OCI-LY7 (cell line): Measurements from ENCODE around the gene LDLRAD4. TPM values are rescaled to one million over a fixed set of nuclear protein-coding genes. Genes with fewer than 3 reads are reported as not detected.

ENCODE experiments used
- BruUV-seq: library from RNA; stranded (reverse); fragments of 400-500 nt; replicated peaks from 2 replicates; lab custom pipeline; 2021; lab: Mats Ljungman, UMichigan
- CTCF ChIA-PET: fragments of 300-600 bp; sonication (Branson Sonifier 250); formaldehyde crosslinking; loops from one replicate; lab custom pipeline; 2022; ENCODE audit warnings: antibody characterized with exemption; ENCODE audit not compliant: unreplicated experiment; lab: Charles Lee
- POLR2A ChIA-PET: fragments of 300-600 bp; sonication (Branson Sonifier 250); formaldehyde crosslinking; loops from one replicate; lab custom pipeline; 2022; ENCODE audit warnings: antibody characterized with exemption; lab: Charles Lee
- DNase-seq: peaks from one replicate; pipeline ENCODE4 v3.0.0-alpha.2; 2015; ENCODE audit warnings: low spot score
- H2AFZ ChIP-seq: fragments of 200-600 bp; sonication (generic), shearing (Covaris generic); 2 replicates; pipeline ENCODE4 v1.6.1; 2014; ENCODE audit warnings: mild to moderate bottlenecking, antibody characterized with exemption, low read length, moderate library complexity
- H3K27ac ChIP-seq: fragments of 200-600 bp; sonication (generic); 2 replicates; pipeline ENCODE4 v1.5.1; 2014; ENCODE audit warnings: mixed run types, low read depth, mild to moderate bottlenecking, moderate library complexity, low read length, inconsistent platforms; ENCODE audit not compliant: poor library complexity, severe bottlenecking
- H3K36me3 ChIP-seq: fragments of 200-600 bp; sonication (generic); 2 replicates; pipeline ENCODE4 v1.6.1; 2014; ENCODE audit warnings: mild to moderate bottlenecking, antibody characterized with exemption, low read length, moderate library complexity, mixed read lengths; ENCODE audit not compliant: insufficient read depth
- H3K4me1 ChIP-seq: fragments of 200-600 bp; sonication (generic); 2 replicates; pipeline ENCODE4 v1.5.1; 2014; ENCODE audit warnings: mild to moderate bottlenecking, low read length; ENCODE audit not compliant: insufficient read depth, poor library complexity, severe bottlenecking
- H3K4me2 ChIP-seq: fragments of 200-600 bp; sonication (generic); 2 replicates; pipeline ENCODE4 v1.6.1; 2014; ENCODE audit warnings: mild to moderate bottlenecking, low read length
- H3K4me3 ChIP-seq: fragments of 200-600 bp; sonication (generic); 2 replicates; pipeline ENCODE4 v1.5.1; 2014; ENCODE audit warnings: mild to moderate bottlenecking, low read depth, low read length; ENCODE audit not compliant: poor library complexity, severe bottlenecking
- H3K79me2 ChIP-seq: fragments of 200-600 bp; sonication (generic); 2 replicates; pipeline ENCODE4 v1.6.1; 2016; ENCODE audit warnings: low read depth, mild to moderate bottlenecking, low read length, moderate library complexity, mixed read lengths; ENCODE audit not compliant: insufficient read depth
- H3K9me2 ChIP-seq: fragments of 200-600 bp; sonication (generic); 2 replicates; pipeline ENCODE4 v1.6.1; 2016; ENCODE audit warnings: mild to moderate bottlenecking, low read length, mixed read lengths; ENCODE audit not compliant: insufficient read depth
- H3K9me3 ChIP-seq: fragments of 200-600 bp; sonication (generic); 2 replicates; pipeline ENCODE4 v1.6.1; 2014; ENCODE audit warnings: mild to moderate bottlenecking, mixed run types, low read length, mixed read lengths
- H4K20me1 ChIP-seq: fragments of 200-600 bp; sonication (generic); 2 replicates; pipeline ENCODE4 v1.6.1; 2014; ENCODE audit warnings: mild to moderate bottlenecking, antibody characterized with exemption, low read length, moderate library complexity, mixed read lengths; ENCODE audit not compliant: insufficient read depth
- EZH2phosphoT487 ChIP-seq: fragments of 200-600 bp; sonication (generic); IDR thresholded peaks from 2 replicates; pipeline ENCODE4 v1.6.1; 2018; ENCODE audit warnings: low read depth, borderline replicate concordance, mild to moderate bottlenecking, mixed run types, antibody characterized with exemption, low read length, moderate library complexity, mixed read lengths
- intact Hi-C: fragments of 100-400 bp; cut with micrococcal nuclease; formaldehyde crosslinking; loops from one replicate; pipeline ENCODE4 v1.10.0; 2022; ENCODE audit not compliant: unreplicated experiment
- total RNA-seq, 2 experiments: library from RNA; depleted of rRNA in 1 of 2; stranded (reverse); fragments of >200 nt in 1 of 2; shearing (Covaris generic) in 1 of 2; gene quantifications; 2 replicates each; pipeline ENCODE4 v1.2.3, GENCODE V29; 2014 to 2022
- TF ChIP-seq, protein P1 (sequence below): fragments of 200-600 bp; sonication (generic); conservative IDR thresholded peaks from 2 replicates; pipeline ENCODE4 v1.5.1; 2014; ENCODE audit warnings: mild to moderate bottlenecking, antibody characterized with exemption, low read length, moderate library complexity, mixed read lengths

LDLRAD4 gene
- total RNA-seq, 2 experiments from 2014 or later = 26.2 to 43.8 TPM

DNA sequence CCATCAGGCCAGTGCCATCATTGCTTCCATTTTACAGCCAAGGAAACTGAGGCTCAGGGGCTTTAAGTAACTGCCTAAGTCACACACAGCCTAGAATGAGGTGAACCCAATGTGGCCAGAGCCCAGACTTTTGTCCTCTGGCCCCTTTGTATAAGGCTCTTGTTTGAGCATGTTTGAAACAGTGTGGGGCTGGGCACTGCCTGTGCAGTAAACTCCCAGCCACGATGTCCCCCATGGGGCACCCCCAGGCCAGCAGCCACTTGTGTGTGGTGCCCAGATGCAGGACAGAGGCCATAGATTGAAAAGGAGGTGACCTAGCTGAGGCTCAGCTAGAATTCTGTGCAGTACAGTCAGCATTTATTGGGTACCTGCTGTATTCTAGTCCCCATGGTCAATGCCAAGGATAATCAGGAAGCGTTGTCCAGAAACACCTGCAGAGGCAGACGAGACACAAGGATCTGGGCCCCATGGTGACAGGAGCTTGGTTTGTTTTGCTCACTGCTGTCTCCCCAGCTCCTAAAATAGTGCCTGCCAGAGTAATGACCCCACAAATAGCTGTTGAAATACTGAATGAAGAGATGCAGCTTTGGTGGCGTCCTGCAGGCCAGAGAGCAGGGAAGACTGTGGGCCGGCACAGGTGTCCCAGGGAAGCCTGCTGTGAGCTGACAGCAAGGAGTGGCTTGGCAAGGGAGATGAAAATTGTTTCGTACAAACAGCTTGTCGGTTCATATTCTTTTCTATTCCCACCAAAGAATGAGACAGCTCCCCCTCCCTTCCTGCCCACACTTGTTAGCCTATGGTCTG is 160.7 kb downstream of the LDLRAD4 start:
- H3K36me3 ChIP-seq = no peaks in the 10 kb centered on the region
- no peaks in the 10 kb centered on the region for H3K79me2 ChIP-seq
- TF ChIP-seq EZH2phosphoT487 = no peak
- TF ChIP-seq, protein P1, sequence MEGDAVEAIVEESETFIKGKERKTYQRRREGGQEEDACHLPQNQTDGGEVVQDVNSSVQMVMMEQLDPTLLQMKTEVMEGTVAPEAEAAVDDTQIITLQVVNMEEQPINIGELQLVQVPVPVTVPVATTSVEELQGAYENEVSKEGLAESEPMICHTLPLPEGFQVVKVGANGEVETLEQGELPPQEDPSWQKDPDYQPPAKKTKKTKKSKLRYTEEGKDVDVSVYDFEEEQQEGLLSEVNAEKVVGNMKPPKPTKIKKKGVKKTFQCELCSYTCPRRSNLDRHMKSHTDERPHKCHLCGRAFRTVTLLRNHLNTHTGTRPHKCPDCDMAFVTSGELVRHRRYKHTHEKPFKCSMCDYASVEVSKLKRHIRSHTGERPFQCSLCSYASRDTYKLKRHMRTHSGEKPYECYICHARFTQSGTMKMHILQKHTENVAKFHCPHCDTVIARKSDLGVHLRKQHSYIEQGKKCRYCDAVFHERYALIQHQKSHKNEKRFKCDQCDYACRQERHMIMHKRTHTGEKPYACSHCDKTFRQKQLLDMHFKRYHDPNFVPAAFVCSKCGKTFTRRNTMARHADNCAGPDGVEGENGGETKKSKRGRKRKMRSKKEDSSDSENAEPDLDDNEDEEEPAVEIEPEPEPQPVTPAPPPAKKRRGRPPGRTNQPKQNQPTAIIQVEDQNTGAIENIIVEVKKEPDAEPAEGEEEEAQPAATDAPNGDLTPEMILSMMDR = no peak
- H3K9me2 ChIP-seq = no peaks in the 10 kb centered on the region
- H3K9me3 ChIP-seq = no peaks in the 10 kb centered on the region
- H3K4me3 ChIP-seq = no peak overlapping the region
- H4K20me1 ChIP-seq = no peaks in the 10 kb centered on the region
- H3K4me2 ChIP-seq = no peak overlapping the region
- no peak for DNase-seq
- no TSS peak for BruUV-seq
- H3K4me1 ChIP-seq = peaks cover 6% of the 10 kb centered on the region
- POLR2A ChIA-PET = interaction anchor here (0.6 to 1.3 kb wide), 4 partner anchors 10 to 398 kb away, joined by 3 to 4 read pairs (median 3); no protein-coding TSS in a partner anchor
- intact Hi-C loops = no loop called here
- CTCF ChIA-PET = no interaction called here
- H2AFZ ChIP-seq = no peak overlapping the region
- H3K27ac ChIP-seq = no peak overlapping the region

DNA sequence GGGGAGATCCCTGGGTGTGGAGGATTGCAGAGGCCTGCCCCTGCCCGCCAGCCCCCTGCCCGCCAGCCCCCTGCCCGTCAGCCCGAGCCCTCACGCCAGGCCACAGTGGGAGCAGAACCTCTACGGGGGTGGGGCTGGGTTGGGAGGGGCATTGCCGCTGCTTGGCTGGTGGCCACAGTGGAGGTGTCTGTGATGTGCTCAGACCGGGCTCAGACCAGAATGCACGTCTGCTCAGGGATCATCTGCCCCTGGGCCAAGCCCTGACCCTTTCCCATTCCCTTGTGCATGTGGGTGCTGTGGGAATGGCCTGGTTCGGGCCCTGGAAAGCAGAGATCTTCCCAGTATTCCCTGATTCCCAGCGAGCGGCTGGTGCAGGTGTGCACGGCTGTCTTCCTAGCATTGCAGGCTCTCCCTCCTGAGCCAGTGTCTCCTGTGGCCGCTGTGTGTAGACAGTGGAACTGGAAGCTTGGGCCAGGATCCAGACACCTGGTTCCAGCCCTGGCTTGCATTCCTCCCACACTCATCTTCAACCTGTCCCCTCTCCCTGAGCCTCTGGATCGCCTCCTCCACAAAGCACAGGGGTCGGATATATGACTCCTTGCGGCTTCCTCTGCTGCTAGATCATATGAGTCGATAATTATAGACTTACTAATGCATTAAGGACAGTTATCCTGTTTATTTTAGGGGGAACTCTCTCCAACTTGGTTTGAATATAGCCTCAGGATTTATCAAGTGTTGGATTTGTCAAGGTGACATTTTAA is 161.6 kb downstream of the LDLRAD4 start:
- no peak overlapping the region for H3K4me3 ChIP-seq
- peaks cover 6% of the 10 kb centered on the region for H3K4me1 ChIP-seq
- H3K9me3 ChIP-seq = no peaks in the 10 kb centered on the region
- no peaks in the 10 kb centered on the region for H3K9me2 ChIP-seq
- H3K27ac ChIP-seq = no peak overlapping the region
- no peak overlapping the region for H3K4me2 ChIP-seq
- no peak for DNase-seq
- no peaks in the 10 kb centered on the region for H4K20me1 ChIP-seq
- intact Hi-C loops = no loop called here
- ChIA-PET CTCF (no interaction called here), POLR2A (interaction anchor here (0.6 kb wide), 3 partner anchors 253 to 1307 kb away, joined by 3 read pairs; no protein-coding TSS in a partner anchor)
- no TSS peak for BruUV-seq
- H2AFZ ChIP-seq = no peak overlapping the region
- no peaks in the 10 kb centered on the region for H3K79me2 ChIP-seq
- TF ChIP-seq, protein P1 = no peak
- TF ChIP-seq EZH2phosphoT487 = no peak
- H3K36me3 ChIP-seq = no peaks in the 10 kb centered on the region
